Neuronal stem cell (in vitro differentiated cells): ENCODE data around the gene SERGEF.

Source experiments
- DNase-seq: peaks from one replicate; pipeline ENCODE4 v3.0.0-alpha.2; 2013; ENCODE audit warnings: low spot score
- H2AFZ ChIP-seq: one replicate; pipeline ENCODE4 v1.6.1; 2013; ENCODE audit warnings: mild to moderate bottlenecking, low read length, inconsistent platforms
- H2AK5ac ChIP-seq: 2 replicates; pipeline ENCODE4 v1.6.1; 2013; ENCODE audit warnings: low read depth, mild to moderate bottlenecking, inconsistent platforms, low read length, moderate library complexity, mixed read lengths
- H2BK120ac ChIP-seq: 2 replicates; pipeline ENCODE4 v1.6.1; 2013; ENCODE audit warnings: low read depth, mild to moderate bottlenecking, inconsistent platforms, low read length, moderate library complexity, mixed read lengths
- H2BK12ac ChIP-seq: one replicate; pipeline ENCODE4 v1.6.1; 2013; ENCODE audit warnings: low read length, inconsistent platforms
- H2BK15ac ChIP-seq: 2 replicates; pipeline ENCODE4 v1.6.1; 2013; ENCODE audit warnings: mild to moderate bottlenecking, low read length, inconsistent platforms, mixed read lengths
- H2BK5ac ChIP-seq: one replicate; pipeline ENCODE4 v1.6.1; 2013; ENCODE audit warnings: inconsistent platforms, mild to moderate bottlenecking, low read length, moderate library complexity
- H3K14ac ChIP-seq: one replicate; pipeline ENCODE4 v1.6.1; 2013; ENCODE audit warnings: low read length, inconsistent platforms
- H3K18ac ChIP-seq: 2 replicates; pipeline ENCODE4 v1.6.1; 2013; ENCODE audit warnings: low read length, inconsistent platforms
- H3K23ac ChIP-seq: 2 replicates; pipeline ENCODE4 v1.6.1; 2013; ENCODE audit warnings: low read depth, mild to moderate bottlenecking, mixed read lengths, low read length, inconsistent platforms; ENCODE audit not compliant: poor library complexity
- H3K27ac ChIP-seq: replicated peaks from 3 replicates; pipeline ENCODE4 v1.5.1; 2013; ENCODE audit warnings: low read length, inconsistent platforms
- H3K27me3 ChIP-seq, 3 experiments: 2 replicates each; pipeline ENCODE4 v1.6.1; 2013; ENCODE audit warnings: low read length in 3 of 3, mild to moderate bottlenecking in 2 of 3, inconsistent platforms in 1 of 3, low read depth in 1 of 3, mixed read lengths in 1 of 3, moderate library complexity in 1 of 3; ENCODE audit not compliant: control insufficient read depth in 3 of 3, insufficient read depth in 3 of 3
- H3K36me3 ChIP-seq, 2 donors: replicated peaks in 1 of 2; 2 replicates each; pipeline ENCODE4 v1.6.1; 2013; ENCODE audit warnings: low read length in 2 of 2; ENCODE audit not compliant: control insufficient read depth in 2 of 2, insufficient read depth in 2 of 2
- H3K4ac ChIP-seq: 2 replicates; pipeline ENCODE4 v1.6.1; 2013; ENCODE audit warnings: inconsistent platforms, mild to moderate bottlenecking, low read length, moderate library complexity
- H3K4me1 ChIP-seq, 2 donors: 1 replicate in 1 of 2; 2 replicates in 1 of 2; pipeline ENCODE4 v1.6.1; 2013; ENCODE audit warnings: low read length in 2 of 2, low read depth in 1 of 2; ENCODE audit not compliant: control insufficient read depth in 2 of 2, insufficient read depth in 1 of 2
- H3K4me2 ChIP-seq: one replicate; pipeline ENCODE4 v1.6.1; 2013; ENCODE audit warnings: mild to moderate bottlenecking, low read length, inconsistent platforms; ENCODE audit not compliant: insufficient read depth, poor library complexity, severe bottlenecking
- H3K4me3 ChIP-seq, 2 donors: 2 replicates each; pipeline ENCODE4 v1.5.1; 2013; ENCODE audit warnings: low read length in 2 of 2, mild to moderate bottlenecking in 2 of 2, inconsistent platforms in 1 of 2, moderate library complexity in 1 of 2
- H3K79me1 ChIP-seq: one replicate; pipeline ENCODE4 v1.6.1; 2013; ENCODE audit warnings: low read depth, mild to moderate bottlenecking, inconsistent platforms, low read length, moderate library complexity
- H3K9ac ChIP-seq: one replicate; pipeline ENCODE4 v1.6.1; 2013; ENCODE audit warnings: mild to moderate bottlenecking, low read depth, low read length, inconsistent platforms; ENCODE audit not compliant: poor library complexity
- H3K9me3 ChIP-seq, 2 donors: replicated peaks in 1 of 2; 2 replicates each; pipeline versions ENCODE3 to v1.6.1; 2013; ENCODE audit warnings: low read length in 2 of 2, mild to moderate bottlenecking in 2 of 2, inconsistent platforms in 1 of 2, low read depth in 1 of 2, mixed read lengths in 1 of 2, moderate library complexity in 1 of 2; ENCODE audit not compliant: control insufficient read depth in 2 of 2, insufficient read depth in 1 of 2
- H4K8ac ChIP-seq: one replicate; pipeline ENCODE4 v1.6.1; 2013; ENCODE audit warnings: low read depth, mild to moderate bottlenecking, inconsistent platforms, low read length, moderate library complexity
- H4K91ac ChIP-seq: one replicate; pipeline ENCODE4 v1.6.1; 2013; ENCODE audit warnings: low read length, low read depth, mild to moderate bottlenecking, inconsistent platforms; ENCODE audit not compliant: poor library complexity
- WGBS, 2 donors: extraction: QIAGEN DNeasy Blood & Tissue Kit; methylation state at CpG; one replicate each; pipeline ENCODE4 v1.1.7; 2013; ENCODE audit warnings: missing lambda C conversion rate in 2 of 2, mixed read lengths in 1 of 2; ENCODE audit not compliant: insufficient read length in 2 of 2, insufficient replicate concordance in 1 of 2; ENCODE audit errors: extremely low coverage in 2 of 2; 5-methylcytosine and 5-hydroxymethylcytosine counted together

Gene SERGEF

GRCh38 chr11:17798716-17799115 lies 214.1 kb downstream of the SERGEF start:
- H3K4me1 ChIP-seq: peaks cover 8 to 11% of the 10 kb centered on the region in 2 donors
- no peak overlapping the region for H4K8ac ChIP-seq
- H3K4ac ChIP-seq: no peak overlapping the region
- H2AK5ac ChIP-seq: peak overlapping the region; percentile 33
- no peak overlapping the region for H2AFZ ChIP-seq
- no peak overlapping the region for H3K18ac ChIP-seq
- H3K9me3 ChIP-seq: peaks cover 0 to 2% of the 10 kb centered on the region in 2 donors
- no peak overlapping the region for H2BK12ac ChIP-seq
- no peaks in the 10 kb centered on the region for H3K79me1 ChIP-seq
- H3K23ac ChIP-seq: no peak overlapping the region
- H2BK120ac ChIP-seq: no peak overlapping the region
- no peak overlapping the region for H2BK15ac ChIP-seq
- H2BK5ac ChIP-seq: no peak overlapping the region
- no peak overlapping the region for H3K14ac ChIP-seq
- no peak overlapping the region for H3K27ac ChIP-seq
- no CpG with 5 or more reads among the region's 3 CpGs for WGBS, 2 donors
- H3K36me3 ChIP-seq: no peaks in the 10 kb centered on the region
- no peak overlapping the region for H3K4me2 ChIP-seq
- no peak for DNase-seq
- no peak overlapping the region for H3K4me3 ChIP-seq
- no peak overlapping the region for H4K91ac ChIP-seq
- H3K27me3 ChIP-seq: no peaks in the 10 kb centered on the region
- no peak overlapping the region for H3K9ac ChIP-seq

GRCh38 chr11:17798253-17798652 lies 214.6 kb downstream of the SERGEF start:
- Histone ChIP-seq H2BK120ac (no peak overlapping the region), H4K91ac (no peak overlapping the region), H3K27ac (no peak overlapping the region), H3K9ac (no peak overlapping the region), H3K27me3 (no peaks in the 10 kb centered on the region), H3K4me1 (peaks cover 4 to 6% of the 10 kb centered on the region in 2 donors), H3K9me3 (peaks cover 0 to 2% of the 10 kb centered on the region in 2 donors), H2AFZ (no peak overlapping the region), H2AK5ac (no peak overlapping the region), H3K4me2 (no peak overlapping the region), H3K4me3 (no peak overlapping the region), H3K4ac (no peak overlapping the region), H3K36me3 (no peaks in the 10 kb centered on the region), H3K79me1 (no peaks in the 10 kb centered on the region), H3K14ac (no peak overlapping the region), H3K23ac (no peak overlapping the region), H2BK5ac (no peak overlapping the region), H2BK12ac (no peak overlapping the region), H2BK15ac (no peak overlapping the region), H3K18ac (no peak overlapping the region), H4K8ac (no peak overlapping the region)
- no peak for DNase-seq
- no CpG with 5 or more reads among the region's 6 CpGs for WGBS, 2 donors

- Histone ChIP-seq H3K23ac (no peak overlapping the region), H3K4me3 (no peak overlapping the region), H2BK15ac (no peak overlapping the region), H3K4me2 (no peak overlapping the region), H3K36me3 (no peaks in the 10 kb centered on the region), H3K18ac (no peak overlapping the region), H3K79me1 (no peaks in the 10 kb centered on the region), H3K27ac (no peak overlapping the region), H2AK5ac (no peak overlapping the region), H3K14ac (no peak overlapping the region), H2BK12ac (no peak overlapping the region), H2AFZ (no peak overlapping the region), H2BK120ac (no peak overlapping the region), H2BK5ac (no peak overlapping the region), H4K8ac (no peak overlapping the region), H3K4ac (no peak overlapping the region), H3K27me3 (no peaks in the 10 kb centered on the region), H3K9me3 (peaks cover 0 to 2% of the 10 kb centered on the region in 2 donors), H3K4me1 (peaks cover 0 to 2% of the 10 kb centered on the region in 2 donors), H3K9ac (no peak overlapping the region), H4K91ac (no peak overlapping the region)
- no peak for DNase-seq
- no CpG with 5 or more reads among the region's 2 CpGs for WGBS, 2 donors
Observed at GRCh38 chr11:17796154-17796553, 216.7 kb downstream of the SERGEF start.

GRCh38 chr11:17794981-17795380 lies 217.9 kb downstream of the SERGEF start:
- H3K4me2 ChIP-seq: no peak overlapping the region
- H2AFZ ChIP-seq: no peak overlapping the region
- no peak overlapping the region for H3K4ac ChIP-seq
- no peak overlapping the region for H2BK15ac ChIP-seq
- H3K9me3 ChIP-seq: no peaks in the 10 kb centered on the region
- no peak overlapping the region for H3K23ac ChIP-seq
- H3K27ac ChIP-seq: no peak overlapping the region
- no peak overlapping the region for H4K91ac ChIP-seq
- no peaks in the 10 kb centered on the region for H3K36me3 ChIP-seq
- no peak overlapping the region for H2BK120ac ChIP-seq
- H3K14ac ChIP-seq: no peak overlapping the region
- H3K4me1 ChIP-seq: peaks cover 0 to 2% of the 10 kb centered on the region in 2 donors
- no peak overlapping the region for H2AK5ac ChIP-seq
- WGBS, 2 donors: no CpG with 5 or more reads among the region's 5 CpGs
- H2BK5ac ChIP-seq: no peak overlapping the region
- no peak overlapping the region for H4K8ac ChIP-seq
- H3K79me1 ChIP-seq: no peaks in the 10 kb centered on the region
- no peak for DNase-seq
- H3K18ac ChIP-seq: no peak overlapping the region
- no peaks in the 10 kb centered on the region for H3K27me3 ChIP-seq
- no peak overlapping the region for H2BK12ac ChIP-seq
- H3K4me3 ChIP-seq: no peak overlapping the region
- no peak overlapping the region for H3K9ac ChIP-seq
